Measurements from ENCODE around the gene RHAG.
"Not testable (repeated sequence)": the region's sequence is repeated elsewhere in the genome, so short reads cannot be mapped to it uniquely, and the experiment has no call there.

The RHAG gene

GRCh38 chr6:49635480-49635879, 1.2 kb downstream of the RHAG start:
- Histone ChIP-seq H3K36me3 (ENCODE audit: control insufficient read depth, low read depth, low read length) (no peaks in the 10 kb centered on the region), H3K4me1 (ENCODE audit: control insufficient read depth, low read depth, low read length) (no peaks in the 10 kb centered on the region), H3K27ac (ENCODE audit: low read length) (no peak overlapping the region), H3K9me3 (ENCODE audit: control insufficient read depth, low read depth, low read length) (no peaks in the 10 kb centered on the region), H3K9ac (ENCODE audit: low read length) (no peak overlapping the region), H3K27me3 (ENCODE audit: control insufficient read depth, insufficient read depth, low read length) (no peaks in the 10 kb centered on the region), H3K4me3 (ENCODE audit: low read length) (no peak overlapping the region)

- Histone ChIP-seq H3K27ac (ENCODE audit: low read length) (no peak overlapping the region), H3K27me3 (ENCODE audit: control insufficient read depth, insufficient read depth, low read length) (no peaks in the 10 kb centered on the region), H3K4me3 (ENCODE audit: low read length) (no peak overlapping the region), H3K9ac (ENCODE audit: low read length) (no peak overlapping the region), H3K9me3 (ENCODE audit: control insufficient read depth, low read depth, low read length) (no peaks in the 10 kb centered on the region), H3K4me1 (ENCODE audit: control insufficient read depth, low read depth, low read length) (no peaks in the 10 kb centered on the region), H3K36me3 (ENCODE audit: control insufficient read depth, low read depth, low read length) (no peaks in the 10 kb centered on the region)
Measured at GRCh38 chr6:49634836-49635218, 1.8 kb downstream of the RHAG start.

GRCh38 chr6:49634092-49634835, 2.4 kb downstream of the RHAG start:
- Histone ChIP-seq H3K9me3 (ENCODE audit: control insufficient read depth, low read depth, low read length) (no peaks in the 10 kb centered on the region), H3K27ac (ENCODE audit: low read length) (no peak overlapping the region), H3K4me1 (ENCODE audit: control insufficient read depth, low read depth, low read length) (no peaks in the 10 kb centered on the region), H3K9ac (ENCODE audit: low read length) (no peak overlapping the region), H3K36me3 (ENCODE audit: control insufficient read depth, low read depth, low read length) (no peaks in the 10 kb centered on the region), H3K27me3 (ENCODE audit: control insufficient read depth, insufficient read depth, low read length) (no peaks in the 10 kb centered on the region), H3K4me3 (ENCODE audit: low read length) (no peak overlapping the region)

GRCh38 chr6:49633541-49633940, 3.1 kb downstream of the RHAG start:
- Histone ChIP-seq H3K27ac (ENCODE audit: low read length) (no peak overlapping the region), H3K9me3 (ENCODE audit: control insufficient read depth, low read depth, low read length) (no peaks in the 10 kb centered on the region), H3K27me3 (ENCODE audit: control insufficient read depth, insufficient read depth, low read length) (no peaks in the 10 kb centered on the region), H3K36me3 (ENCODE audit: control insufficient read depth, low read depth, low read length) (no peaks in the 10 kb centered on the region), H3K9ac (ENCODE audit: low read length) (no peak overlapping the region), H3K4me3 (ENCODE audit: low read length) (no peak overlapping the region), H3K4me1 (ENCODE audit: control insufficient read depth, low read depth, low read length) (no peaks in the 10 kb centered on the region)

GRCh38 chr6:49632727-49633126, 3.9 kb downstream of the RHAG start:
- H3K9me3 ChIP-seq (ENCODE audit: control insufficient read depth, low read depth, low read length), result no peaks in the 10 kb centered on the region
- no peaks in the 10 kb centered on the region for H3K27me3 ChIP-seq (ENCODE audit: control insufficient read depth, insufficient read depth, low read length)
- H3K27ac ChIP-seq (ENCODE audit: low read length), result no peak overlapping the region
- H3K36me3 ChIP-seq (ENCODE audit: control insufficient read depth, low read depth, low read length), result no peaks in the 10 kb centered on the region
- no peak overlapping the region for H3K4me3 ChIP-seq (ENCODE audit: low read length)
- no peaks in the 10 kb centered on the region for H3K4me1 ChIP-seq (ENCODE audit: control insufficient read depth, low read depth, low read length)
- H3K9ac ChIP-seq (ENCODE audit: low read length), result no peak overlapping the region

- H3K27me3 ChIP-seq (ENCODE audit: control insufficient read depth, insufficient read depth, low read length); H3K4me1 ChIP-seq (ENCODE audit: control insufficient read depth, low read depth, low read length); H3K9me3 ChIP-seq (ENCODE audit: control insufficient read depth, low read depth, low read length); H3K9ac ChIP-seq (ENCODE audit: low read length); H3K4me3 ChIP-seq (ENCODE audit: low read length); H3K27ac ChIP-seq (ENCODE audit: low read length); H3K36me3 ChIP-seq (ENCODE audit: control insufficient read depth, low read depth, low read length): not testable (repeated sequence)
Measured at GRCh38 chr6:49629485-49630088, 7.1 kb downstream of the RHAG start.

- Histone ChIP-seq H3K27me3 (ENCODE audit: control insufficient read depth, insufficient read depth, low read length) (no peaks in the 10 kb centered on the region), H3K4me1 (ENCODE audit: control insufficient read depth, low read depth, low read length) (no peaks in the 10 kb centered on the region), H3K9me3 (ENCODE audit: control insufficient read depth, low read depth, low read length) (no peaks in the 10 kb centered on the region), H3K4me3 (ENCODE audit: low read length) (no peak overlapping the region), H3K9ac (ENCODE audit: low read length) (no peak overlapping the region), H3K27ac (ENCODE audit: low read length) (no peak overlapping the region), H3K36me3 (ENCODE audit: control insufficient read depth, low read depth, low read length) (no peaks in the 10 kb centered on the region)
Measured at GRCh38 chr6:49626811-49627210, 9.8 kb downstream of the RHAG start.

- no peak overlapping the region for H3K9ac ChIP-seq (ENCODE audit: low read length)
- no peaks in the 10 kb centered on the region for H3K27me3 ChIP-seq (ENCODE audit: control insufficient read depth, insufficient read depth, low read length)
- no peaks in the 10 kb centered on the region for H3K36me3 ChIP-seq (ENCODE audit: control insufficient read depth, low read depth, low read length)
- no peak overlapping the region for H3K4me3 ChIP-seq (ENCODE audit: low read length)
- no peaks in the 10 kb centered on the region for H3K9me3 ChIP-seq (ENCODE audit: control insufficient read depth, low read depth, low read length)
- H3K4me1 ChIP-seq (ENCODE audit: control insufficient read depth, low read depth, low read length), result no peaks in the 10 kb centered on the region
- no peak overlapping the region for H3K27ac ChIP-seq (ENCODE audit: low read length)
Measured at GRCh38 chr6:49618257-49618656, 18.4 kb downstream of the RHAG start.

GRCh38 chr6:49614144-49614543, 22.5 kb downstream of the RHAG start:
- H3K4me3 ChIP-seq (ENCODE audit: low read length); H3K36me3 ChIP-seq (ENCODE audit: control insufficient read depth, low read depth, low read length); H3K27me3 ChIP-seq (ENCODE audit: control insufficient read depth, insufficient read depth, low read length); H3K9ac ChIP-seq (ENCODE audit: low read length); H3K4me1 ChIP-seq (ENCODE audit: control insufficient read depth, low read depth, low read length); H3K27ac ChIP-seq (ENCODE audit: low read length); H3K9me3 ChIP-seq (ENCODE audit: control insufficient read depth, low read depth, low read length): not testable (repeated sequence)

- Histone ChIP-seq H3K4me3 (ENCODE audit: low read length) (no peak overlapping the region), H3K9me3 (ENCODE audit: control insufficient read depth, low read depth, low read length) (no peaks in the 10 kb centered on the region), H3K27ac (ENCODE audit: low read length) (no peak overlapping the region), H3K9ac (ENCODE audit: low read length) (no peak overlapping the region), H3K36me3 (ENCODE audit: control insufficient read depth, low read depth, low read length) (no peaks in the 10 kb centered on the region), H3K4me1 (ENCODE audit: control insufficient read depth, low read depth, low read length) (peaks cover 17% of the 10 kb centered on the region), H3K27me3 (ENCODE audit: control insufficient read depth, insufficient read depth, low read length) (no peaks in the 10 kb centered on the region)
Measured at GRCh38 chr6:49609285-49609684, 27.4 kb downstream of the RHAG start.

GRCh38 chr6:49608275-49608674, 28.4 kb downstream of the RHAG start:
- H3K4me3 ChIP-seq (ENCODE audit: low read length), result not testable (repeated sequence)

GRCh38 chr6:49607391-49607982, 29.2 kb downstream of the RHAG start:
- Histone ChIP-seq H3K27ac (ENCODE audit: low read length) (peak overlapping the region; percentile 24), H3K4me3 (ENCODE audit: low read length) (peak overlapping the region; percentile 10), H3K36me3 (ENCODE audit: control insufficient read depth, low read depth, low read length) (no peaks in the 10 kb centered on the region)

More at GRCh38 chr6:49608275-49608674, 28.4 kb downstream of the RHAG start:
- not testable (repeated sequence) for H3K36me3 ChIP-seq (ENCODE audit: control insufficient read depth, low read depth, low read length); H3K9ac ChIP-seq (ENCODE audit: low read length); H3K27ac ChIP-seq (ENCODE audit: low read length); H3K9me3 ChIP-seq (ENCODE audit: control insufficient read depth, low read depth, low read length); H3K27me3 ChIP-seq (ENCODE audit: control insufficient read depth, insufficient read depth, low read length)
- peaks cover 17% of the 10 kb centered on the region for H3K4me1 ChIP-seq (ENCODE audit: control insufficient read depth, low read depth, low read length)

More at GRCh38 chr6:49607391-49607982, 29.2 kb downstream of the RHAG start:
- Histone ChIP-seq H3K4me1 (ENCODE audit: control insufficient read depth, low read depth, low read length) (peaks cover 17% of the 10 kb centered on the region), H3K9ac (ENCODE audit: low read length) (no peak overlapping the region), H3K27me3 (ENCODE audit: control insufficient read depth, insufficient read depth, low read length) (no peaks in the 10 kb centered on the region), H3K9me3 (ENCODE audit: control insufficient read depth, low read depth, low read length) (no peaks in the 10 kb centered on the region)
